AG09309 (cell line): Measurements from ENCODE around the gene DISC1.

Experiments used
- DNase-seq: peaks from one replicate; pipeline ENCODE4 v3.0.0-alpha.2; 2010; ENCODE audit warnings: low read depth
- H3K4me3 ChIP-seq: 2 replicates; pipeline ENCODE4 v1.5.1; 2011; ENCODE audit warnings: mild to moderate bottlenecking, low read depth, low read length, moderate library complexity; ENCODE audit not compliant: control insufficient read depth
- TF ChIP-seq, protein P1 (sequence below): IDR thresholded peaks from 2 replicates; pipeline ENCODE4 v1.5.1; 2011; ENCODE audit warnings: mild to moderate bottlenecking, low read depth, low read length, inconsistent platforms; ENCODE audit not compliant: insufficient read depth, control insufficient read depth; ENCODE audit errors: missing control alignments

DISC1 gene

DNA sequence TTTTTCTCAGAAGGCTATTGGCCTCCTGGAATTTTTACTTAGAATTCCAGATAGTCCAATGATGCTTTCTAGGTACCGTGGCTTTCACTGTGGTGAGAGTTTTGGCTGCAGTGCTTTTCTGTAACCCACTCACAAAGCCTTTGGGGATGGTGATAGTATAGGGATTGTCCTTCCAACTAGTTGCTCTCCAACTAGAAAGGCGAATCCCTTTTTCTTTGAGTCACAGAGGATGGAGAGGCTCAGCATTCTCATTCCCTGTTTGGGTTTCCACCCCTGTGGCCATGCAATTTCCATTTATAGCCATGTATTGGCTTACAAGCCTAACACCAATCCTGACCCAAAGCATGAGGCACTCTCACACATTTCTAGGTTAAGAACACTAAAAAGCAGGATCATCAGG is 300.3 kb downstream of the DISC1 start:
- no peak overlapping the region for H3K4me3 ChIP-seq
- TF ChIP-seq, protein P1, sequence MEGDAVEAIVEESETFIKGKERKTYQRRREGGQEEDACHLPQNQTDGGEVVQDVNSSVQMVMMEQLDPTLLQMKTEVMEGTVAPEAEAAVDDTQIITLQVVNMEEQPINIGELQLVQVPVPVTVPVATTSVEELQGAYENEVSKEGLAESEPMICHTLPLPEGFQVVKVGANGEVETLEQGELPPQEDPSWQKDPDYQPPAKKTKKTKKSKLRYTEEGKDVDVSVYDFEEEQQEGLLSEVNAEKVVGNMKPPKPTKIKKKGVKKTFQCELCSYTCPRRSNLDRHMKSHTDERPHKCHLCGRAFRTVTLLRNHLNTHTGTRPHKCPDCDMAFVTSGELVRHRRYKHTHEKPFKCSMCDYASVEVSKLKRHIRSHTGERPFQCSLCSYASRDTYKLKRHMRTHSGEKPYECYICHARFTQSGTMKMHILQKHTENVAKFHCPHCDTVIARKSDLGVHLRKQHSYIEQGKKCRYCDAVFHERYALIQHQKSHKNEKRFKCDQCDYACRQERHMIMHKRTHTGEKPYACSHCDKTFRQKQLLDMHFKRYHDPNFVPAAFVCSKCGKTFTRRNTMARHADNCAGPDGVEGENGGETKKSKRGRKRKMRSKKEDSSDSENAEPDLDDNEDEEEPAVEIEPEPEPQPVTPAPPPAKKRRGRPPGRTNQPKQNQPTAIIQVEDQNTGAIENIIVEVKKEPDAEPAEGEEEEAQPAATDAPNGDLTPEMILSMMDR = no peak
- DNase-seq = no peak

- no peak overlapping the region for H3K4me3 ChIP-seq
- DNase-seq = no peak
- TF ChIP-seq, protein P1 = no peak
Measured at GRCh38 chr1:231927431-231927830, 300.8 kb downstream of the DISC1 start.

GRCh38 chr1:231929311-231929710 is 302.7 kb downstream of the DISC1 start:
- TF ChIP-seq, protein P1 = no peak
- peak; percentile 14 for DNase-seq
- no peak overlapping the region for H3K4me3 ChIP-seq

GRCh38 chr1:231930257-231930947 is 303.8 kb downstream of the DISC1 start:
- TF ChIP-seq, protein P1 = no peak
- DNase-seq = no peak
- H3K4me3 ChIP-seq = no peak overlapping the region

DNA sequence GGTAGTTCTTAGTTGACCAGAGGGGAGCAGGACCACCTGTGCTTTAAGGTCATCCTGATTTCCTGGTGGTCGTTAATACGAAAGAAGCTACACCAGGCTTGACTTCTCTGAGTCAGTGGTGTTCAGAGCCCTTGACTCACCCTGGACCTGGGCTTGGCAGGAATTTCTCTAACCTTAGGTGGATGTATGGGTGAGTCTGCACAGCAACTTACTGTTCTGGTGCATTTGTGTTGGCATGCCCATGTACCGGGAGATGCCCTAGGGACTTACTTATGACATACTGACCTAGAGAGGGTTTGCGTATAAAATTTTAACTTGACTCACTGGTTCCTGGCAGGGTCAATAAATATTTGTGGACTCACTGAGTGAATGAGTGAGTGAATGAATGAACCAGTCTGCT is 304.6 kb downstream of the DISC1 start:
- H3K4me3 ChIP-seq = no peak overlapping the region
- no peak for DNase-seq
- TF ChIP-seq, protein P1 = no peak

DNA sequence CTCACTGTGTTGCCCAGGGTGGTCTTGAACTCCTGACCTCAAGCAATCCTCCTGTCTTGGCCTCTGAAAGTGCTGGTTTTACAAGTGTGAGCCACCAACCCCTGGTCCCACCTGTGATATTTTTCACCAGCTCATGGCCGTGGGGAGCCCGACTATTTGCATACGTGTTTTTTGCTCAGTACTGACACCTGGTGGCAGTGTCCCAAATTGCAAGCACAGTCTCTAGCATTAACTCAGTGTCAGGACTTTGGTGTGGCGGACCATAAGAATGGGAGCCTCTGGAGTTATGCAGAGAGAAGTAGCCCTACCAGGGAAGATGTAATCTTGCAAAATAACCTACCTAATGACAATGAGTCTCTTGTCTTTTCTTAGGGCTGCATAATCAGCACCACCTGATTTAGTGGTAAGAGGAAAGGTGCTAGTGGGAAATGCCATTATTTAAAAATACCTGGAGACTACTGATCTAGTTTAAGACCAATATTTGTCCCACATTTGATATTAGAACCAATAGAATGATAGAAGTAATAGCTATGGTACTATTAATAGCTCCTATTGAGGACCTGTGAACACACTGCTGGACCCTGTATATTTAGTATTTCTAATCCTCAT is 305.4 kb downstream of the DISC1 start:
- H3K4me3 ChIP-seq = no peak overlapping the region
- DNase-seq = no peak
- TF ChIP-seq, protein P1 = peak; percentile 28
